ENCODE data around the gene IFNAR1. TPM values are rescaled to one million over a fixed set of nuclear protein-coding genes. Genes with fewer than 3 reads are reported as not detected.

Gene IFNAR1
- total RNA-seq, 3 donors from 2014 or later (not counting 1 experiment from before 2014, with no cell fraction given): 15.0 to 21.3 (median 19.3) TPM

- Histone ChIP-seq H3K27ac (ENCODE audit: low read length) (no peak overlapping the region), H3K36me3 (ENCODE audit: control insufficient read depth, insufficient read depth, low read length) (no peaks in the 10 kb centered on the region), H3K4me3 (ENCODE audit: low read length) (no peak overlapping the region), H3K9me3 (ENCODE audit: control insufficient read depth, insufficient read depth, low read length) (peaks cover 22% of the 10 kb centered on the region), H3K4me1 (ENCODE audit: control insufficient read depth, insufficient read depth, low read length) (peaks cover 6% of the 10 kb centered on the region), H3K27me3 (ENCODE audit: control insufficient read depth, insufficient read depth, low read length) (peaks cover 8% of the 10 kb centered on the region)
- Mint-ChIP-seq H3K36me3 (no peaks in the 10 kb centered on the region), H3K27ac (no peak overlapping the region), H3K27me3 (ENCODE audit: low read depth in 2 of 2) (peaks cover 41 to 49% of the 10 kb centered on the region in 2 donors), H3K4me1 (no peaks in the 10 kb centered on the region), H3K9me3 (peaks cover 0 to 6% of the 10 kb centered on the region in 2 donors), H3K4me3 (no peak overlapping the region)
- intact Hi-C loops (cut with micrococcal nuclease): loop anchor here (10.0 kb wide), 1 partner anchor 237 kb away; no protein-coding TSS in a partner anchor
- no peak for TF ChIP-seq CTCF (IDR thresholded peaks at IDR 0.05)
- peak in 1 of 3 donors; percentile 50 for ATAC-seq
- WGBS (ENCODE audit: insufficient coverage): 56% methylated on average over 4 of the region's 4 CpGs
- DNase-seq: no peak
Observed at GRCh38 chr21:33368124-33368523, 43.4 kb downstream of the IFNAR1 start.

GRCh38 chr21:33368576-33368975, 43.8 kb downstream of the IFNAR1 start:
- peaks cover 43 to 48% of the 10 kb centered on the region in 2 donors for H3K27me3 Mint-ChIP-seq (ENCODE audit: low read depth in 2 of 2)
- no peak overlapping the region for H3K4me3 Mint-ChIP-seq
- Histone ChIP-seq H3K4me1 (ENCODE audit: control insufficient read depth, insufficient read depth, low read length) (peaks cover 11% of the 10 kb centered on the region), H3K9me3 (ENCODE audit: control insufficient read depth, insufficient read depth, low read length) (peaks cover 22% of the 10 kb centered on the region), H3K36me3 (ENCODE audit: control insufficient read depth, insufficient read depth, low read length) (no peaks in the 10 kb centered on the region), H3K27ac (ENCODE audit: low read length) (no peak overlapping the region), H3K27me3 (ENCODE audit: control insufficient read depth, insufficient read depth, low read length) (peaks cover 8% of the 10 kb centered on the region), H3K4me3 (ENCODE audit: low read length) (no peak overlapping the region)
- TF ChIP-seq CTCF (IDR thresholded peaks at IDR 0.05): no peak
- no peaks in the 10 kb centered on the region for H3K36me3 Mint-ChIP-seq
- H3K9me3 Mint-ChIP-seq: peaks cover 0 to 6% of the 10 kb centered on the region in 2 donors
- intact Hi-C loops (cut with micrococcal nuclease): loop anchor here (10.0 kb wide), 1 partner anchor 236 kb away; no protein-coding TSS in a partner anchor
- WGBS (ENCODE audit: insufficient coverage): 82% methylated on average over 2 of the region's 3 CpGs
- H3K4me1 Mint-ChIP-seq: no peaks in the 10 kb centered on the region
- DNase-seq (no peak), ATAC-seq (no peak)
- no peak overlapping the region for H3K27ac Mint-ChIP-seq

- no peaks in the 10 kb centered on the region for H3K36me3 ChIP-seq (ENCODE audit: control insufficient read depth, insufficient read depth, low read length)
- intact Hi-C loops (cut with micrococcal nuclease): loop anchor here (10.0 kb wide), 1 partner anchor 235 kb away; no protein-coding TSS in a partner anchor
- H3K4me3 Mint-ChIP-seq: no peak overlapping the region
- H3K4me1 ChIP-seq (ENCODE audit: control insufficient read depth, insufficient read depth, low read length): peaks cover 11% of the 10 kb centered on the region
- H3K27me3 ChIP-seq (ENCODE audit: control insufficient read depth, insufficient read depth, low read length): peaks cover 12% of the 10 kb centered on the region
- peaks cover 22% of the 10 kb centered on the region for H3K9me3 ChIP-seq (ENCODE audit: control insufficient read depth, insufficient read depth, low read length)
- H3K9me3 Mint-ChIP-seq: peaks cover 0 to 6% of the 10 kb centered on the region in 2 donors
- no peak for DNase-seq
- peaks cover 51% of the 10 kb centered on the region in 2 donors for H3K27me3 Mint-ChIP-seq (ENCODE audit: low read depth in 2 of 2)
- TF ChIP-seq CTCF (IDR thresholded peaks at IDR 0.05): no peak
- H3K27ac ChIP-seq (ENCODE audit: low read length): no peak overlapping the region
- no peak for ATAC-seq
- WGBS (ENCODE audit: insufficient coverage): no CpG with 5 or more reads among the region's 1 CpG
- H3K27ac Mint-ChIP-seq: no peak overlapping the region
- H3K36me3 Mint-ChIP-seq: no peaks in the 10 kb centered on the region
- H3K4me1 Mint-ChIP-seq: no peaks in the 10 kb centered on the region
- no peak overlapping the region for H3K4me3 ChIP-seq (ENCODE audit: low read length)
Observed at GRCh38 chr21:33369586-33369985, 44.8 kb downstream of the IFNAR1 start.

GRCh38 chr21:33370305-33370704, 45.5 kb downstream of the IFNAR1 start:
- Mint-ChIP-seq H3K9me3 (peaks cover 0 to 6% of the 10 kb centered on the region in 2 donors), H3K27me3 (ENCODE audit: low read depth in 2 of 2) (peaks cover 54 to 57% of the 10 kb centered on the region in 2 donors), H3K4me1 (peaks cover 4 to 5% of the 10 kb centered on the region in 2 donors), H3K36me3 (no peaks in the 10 kb centered on the region), H3K27ac (no peak overlapping the region), H3K4me3 (no peak overlapping the region)
- WGBS (ENCODE audit: insufficient coverage): 94% methylated on average over 2 of the region's 2 CpGs
- intact Hi-C loops (cut with micrococcal nuclease): no loop called here
- H3K27ac ChIP-seq (ENCODE audit: low read length): no peak overlapping the region
- no peak overlapping the region for H3K4me3 ChIP-seq (ENCODE audit: low read length)
- H3K9me3 ChIP-seq (ENCODE audit: control insufficient read depth, insufficient read depth, low read length): peaks cover 22% of the 10 kb centered on the region
- ATAC-seq (no peak), DNase-seq (no peak)
- peaks cover 16% of the 10 kb centered on the region for H3K27me3 ChIP-seq (ENCODE audit: control insufficient read depth, insufficient read depth, low read length)
- TF ChIP-seq CTCF (IDR thresholded peaks at IDR 0.05): no peak
- H3K4me1 ChIP-seq (ENCODE audit: control insufficient read depth, insufficient read depth, low read length): peaks cover 16% of the 10 kb centered on the region
- H3K36me3 ChIP-seq (ENCODE audit: control insufficient read depth, insufficient read depth, low read length): no peaks in the 10 kb centered on the region
